Retina (tissue), 1 donor: ENCODE measurements around the gene NEDD4L.
"Not testable (repeated sequence)": the region's sequence is repeated elsewhere in the genome, so short reads cannot be mapped to it uniquely, and the experiment has no call there.

Experiments
- DNase-seq: peaks from one replicate; pipeline ENCODE4 v3.0.0-alpha.2; 2016

NEDD4L gene

DNA sequence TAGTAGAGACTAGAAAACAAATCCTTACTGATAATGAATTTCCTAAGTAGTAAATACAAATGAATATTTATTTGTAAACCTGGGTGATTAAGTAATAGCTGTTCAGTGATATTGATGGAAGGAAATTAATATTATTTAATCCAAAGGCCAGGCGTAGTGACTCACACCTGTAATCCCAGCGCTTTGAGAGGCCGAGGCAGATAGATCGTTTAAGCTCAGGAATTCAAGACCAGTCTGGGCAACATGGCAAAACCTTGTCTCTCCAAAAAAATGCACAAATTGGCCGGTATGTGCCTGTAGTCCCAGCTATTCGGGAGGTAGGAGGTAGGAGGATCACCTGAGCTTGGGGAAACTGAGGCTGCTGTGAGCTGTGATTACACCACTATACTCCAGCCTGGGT lies 228.2 kb downstream of the NEDD4L start:
- DNase-seq: no peak

DNA sequence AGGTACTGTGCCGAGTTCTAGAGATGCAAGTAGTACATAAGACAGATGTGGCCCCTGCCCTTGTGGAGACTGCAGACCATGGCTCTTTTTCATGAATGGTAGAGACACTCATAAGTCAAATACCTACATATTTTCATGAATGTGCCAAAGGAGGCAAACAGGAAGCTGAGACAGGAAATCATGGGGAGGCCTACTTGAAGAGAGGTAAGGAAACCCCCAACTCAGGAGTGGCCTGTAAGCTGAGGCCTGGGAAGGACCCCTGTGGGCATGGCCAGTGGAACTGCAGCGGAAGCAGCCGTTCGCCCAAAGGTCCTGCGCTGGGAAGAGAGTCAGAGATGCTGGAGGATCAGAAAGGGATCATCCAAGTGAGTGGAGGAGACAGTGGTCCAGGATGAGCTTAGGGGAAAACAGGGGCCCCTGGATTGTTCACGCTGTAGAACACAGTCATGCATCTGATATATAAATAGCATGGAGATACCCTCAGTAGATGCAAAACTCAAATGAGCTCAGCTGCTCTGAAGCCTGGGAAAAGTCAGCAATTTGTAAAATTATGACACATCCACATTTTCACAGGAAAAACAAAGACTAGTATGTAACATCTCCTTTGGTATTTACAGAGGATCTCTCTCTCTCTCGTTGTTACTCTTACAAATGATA lies 228.9 kb downstream of the NEDD4L start:
- no peak for DNase-seq

DNA sequence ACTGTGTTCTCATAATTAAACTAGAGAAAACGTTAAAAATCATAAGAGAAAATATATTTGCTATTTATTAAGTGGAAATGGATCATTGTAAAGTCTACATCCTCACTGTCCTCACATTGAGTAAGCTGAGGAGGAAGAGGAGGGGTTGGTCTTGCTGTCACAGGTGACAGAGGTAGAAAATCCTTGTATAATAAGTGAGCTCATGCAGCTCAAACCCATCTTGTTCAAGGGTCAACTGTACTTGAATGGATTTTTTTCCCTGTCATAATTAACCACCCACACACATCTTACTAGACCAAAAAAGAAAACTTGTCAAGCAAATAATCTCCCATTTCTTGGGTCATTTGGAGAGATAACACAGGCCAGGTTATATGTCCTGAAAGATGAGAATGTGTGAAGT lies 231.2 kb downstream of the NEDD4L start:
- DNase-seq: no peak

DNA sequence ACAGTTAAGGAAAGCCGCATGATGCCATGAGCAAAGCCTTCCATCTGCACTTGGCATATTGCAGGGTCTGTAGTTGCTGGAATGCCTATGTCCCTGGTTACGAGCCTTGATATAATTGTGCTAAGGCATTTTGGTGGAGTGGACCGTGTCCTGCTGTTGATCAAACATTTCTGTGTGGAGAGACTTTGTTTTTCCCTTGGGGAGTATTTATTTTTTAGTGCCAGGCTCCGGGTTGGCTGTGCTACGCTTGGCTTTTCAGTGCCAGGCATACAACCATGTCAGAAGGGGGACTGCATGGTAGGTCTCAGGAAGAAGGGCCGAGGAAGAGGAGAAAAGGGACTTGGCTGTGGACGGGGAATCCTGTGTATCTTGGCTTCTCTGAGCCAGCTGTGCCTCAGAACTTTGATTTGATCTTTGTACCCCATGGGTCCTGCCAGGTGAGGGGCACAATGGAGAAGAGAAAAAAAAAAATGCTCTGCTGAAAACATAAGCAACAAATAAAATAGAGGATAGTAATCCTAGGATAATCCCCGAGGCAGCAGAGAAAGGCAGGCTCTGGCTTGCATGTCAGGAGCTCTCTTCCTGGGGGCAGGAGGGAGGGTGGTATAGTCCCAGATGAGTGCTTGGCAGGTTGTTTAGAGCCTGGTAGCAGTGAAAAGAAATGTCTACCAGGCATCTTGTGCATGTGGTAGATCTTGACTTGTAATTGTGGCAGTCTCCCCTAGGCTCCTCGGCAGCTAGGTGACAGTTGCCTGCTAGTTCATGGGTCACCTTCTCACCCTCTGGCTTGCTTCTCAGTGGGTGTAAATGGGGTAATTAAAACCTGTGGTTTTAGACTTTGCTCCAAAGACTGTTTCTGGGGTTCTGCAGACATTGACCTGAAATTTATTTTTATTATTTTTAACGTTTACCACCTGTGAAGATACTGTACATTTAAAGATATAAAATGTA lies 233.0 kb downstream of the NEDD4L start:
- DNase-seq: no peak

DNA sequence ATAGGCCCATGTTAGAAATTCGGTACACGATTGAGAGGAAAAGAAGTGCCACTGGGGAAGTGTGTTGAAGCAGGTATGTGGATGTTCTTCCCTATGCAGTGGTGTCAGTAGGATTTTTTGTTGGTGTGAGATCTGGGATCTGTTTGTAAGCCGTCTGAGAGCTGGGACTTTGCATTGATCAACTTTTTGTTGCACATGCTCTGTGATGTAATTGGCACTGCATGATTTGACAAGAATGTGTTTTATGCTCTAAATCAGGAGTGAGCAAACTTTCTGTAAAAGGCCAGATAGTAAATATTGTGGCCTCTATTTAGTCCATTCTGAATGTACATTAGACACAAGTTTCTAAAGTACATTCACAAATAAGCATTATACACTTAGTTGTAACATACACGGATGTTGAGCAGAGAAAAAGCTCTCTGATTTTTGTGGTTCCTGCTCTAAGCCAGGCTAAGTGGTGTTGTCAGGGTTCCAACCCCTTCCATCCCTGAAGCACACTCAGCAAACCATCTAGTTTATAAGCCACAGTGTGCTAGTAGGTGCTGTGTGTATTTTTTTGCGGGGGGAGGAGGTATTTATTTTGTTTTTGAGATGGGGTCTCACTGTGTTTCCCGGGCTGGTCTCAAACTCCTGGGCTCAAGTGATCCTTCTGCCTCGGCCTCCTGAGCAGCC lies 235.6 kb downstream of the NEDD4L start:
- no peak for DNase-seq

GRCh38 chr18:58280191-58280590 lies 236.2 kb downstream of the NEDD4L start:
- no peak for DNase-seq

DNA sequence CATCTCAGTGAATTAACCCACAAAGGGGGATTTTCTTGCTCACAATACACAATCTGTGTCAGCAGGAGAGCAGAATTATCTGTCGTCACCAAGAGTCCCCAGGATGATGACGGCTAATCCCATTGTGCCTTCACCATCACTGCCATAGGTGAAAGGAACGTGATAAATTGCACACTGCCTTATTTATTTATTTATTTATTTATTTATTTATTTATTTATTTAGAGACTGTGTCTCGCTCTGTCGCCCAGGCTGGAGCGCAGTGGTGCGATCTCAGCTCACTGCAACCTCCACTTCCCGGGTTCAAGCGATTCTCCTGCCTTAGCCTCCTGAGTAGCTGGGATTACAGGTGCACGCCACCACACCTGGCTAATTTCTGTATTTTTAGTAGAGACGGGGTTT lies 238.8 kb downstream of the NEDD4L start:
- DNase-seq: not testable (repeated sequence)

GRCh38 chr18:58284699-58285448 lies 240.8 kb downstream of the NEDD4L start:
- DNase-seq: no peak

DNA sequence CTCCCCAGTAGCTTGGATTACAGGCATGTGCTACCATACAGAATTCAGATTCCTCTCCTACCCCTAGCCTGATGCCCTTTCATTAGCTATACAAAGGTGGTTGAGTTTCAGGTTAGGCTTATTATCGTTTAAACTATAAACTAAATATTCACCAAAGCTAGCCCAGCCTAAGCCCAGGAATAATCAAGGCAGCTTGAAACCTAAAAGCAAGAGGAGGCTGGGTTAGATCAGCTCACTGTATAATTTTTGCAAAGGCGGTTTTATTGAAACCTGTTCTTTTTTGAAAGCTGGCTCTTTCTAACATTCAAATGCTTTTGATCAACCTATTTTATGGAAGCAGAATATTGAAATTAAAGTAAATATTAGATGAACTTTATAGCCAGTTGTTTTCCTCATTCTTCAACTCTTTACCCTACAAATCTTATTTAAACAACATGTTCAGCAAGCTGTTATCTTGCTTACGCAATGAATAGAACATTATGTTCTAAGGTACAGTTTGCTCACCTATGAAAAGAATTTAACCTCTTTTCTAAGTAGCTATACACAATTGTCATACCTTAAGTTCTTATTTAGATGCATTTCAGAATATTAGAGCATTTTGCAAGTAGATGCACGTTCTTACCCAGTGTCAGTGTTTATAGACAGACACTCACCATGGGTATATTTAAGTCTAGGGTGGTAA lies 241.6 kb downstream of the NEDD4L start:
- no peak for DNase-seq

GRCh38 chr18:58286632-58287352 lies 242.8 kb downstream of the NEDD4L start:
- no peak for DNase-seq

DNA sequence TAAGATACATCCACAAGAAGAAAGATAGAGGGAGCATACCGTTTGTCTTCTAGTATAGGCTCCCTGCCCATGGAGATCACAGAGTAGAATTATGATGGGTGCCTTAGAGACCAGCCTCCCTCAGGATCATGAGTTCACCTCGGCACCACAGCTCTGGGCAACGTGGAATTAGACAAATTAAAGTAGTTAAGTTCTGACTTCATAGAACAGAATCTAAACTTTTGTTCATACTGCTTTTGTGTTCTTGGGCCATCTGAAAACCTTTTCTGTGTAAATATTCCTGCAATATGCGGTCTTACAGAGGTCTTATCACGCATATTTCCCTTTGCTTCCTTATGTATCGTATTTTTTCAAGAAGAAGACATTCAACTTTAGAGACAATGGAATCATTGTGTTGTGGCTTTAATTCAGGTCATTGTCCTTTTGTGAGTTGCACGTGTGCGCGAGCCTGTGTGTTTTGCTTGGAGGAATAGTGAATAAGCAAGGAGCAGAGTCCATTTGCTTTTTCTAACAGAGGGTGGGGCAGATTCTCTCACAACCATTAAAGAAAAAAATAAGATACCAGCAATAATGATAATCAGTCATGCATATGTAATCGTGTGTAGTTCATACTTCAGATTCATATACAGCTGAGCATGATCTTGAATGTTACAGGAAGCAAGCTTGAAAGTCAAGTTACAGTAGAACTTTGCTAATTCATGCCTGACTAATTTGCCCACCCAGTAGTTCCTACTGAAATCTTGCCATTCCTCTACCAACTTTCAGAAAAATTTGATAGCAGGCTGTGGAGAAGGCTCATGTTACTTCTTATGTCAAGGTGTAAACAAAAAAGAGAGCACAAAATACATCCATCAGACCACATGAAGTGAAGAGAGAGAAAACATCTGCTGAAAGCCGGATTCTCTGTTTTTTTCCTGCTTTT lies 243.6 kb downstream of the NEDD4L start:
- DNase-seq: peak; percentile 62

- DNase-seq: no peak
These were observed 245.1 kb downstream of the NEDD4L start for GRCh38 chr18:58288921-58289797.

GRCh38 chr18:58290116-58290695 lies 246.2 kb downstream of the NEDD4L start:
- DNase-seq: no peak

DNA sequence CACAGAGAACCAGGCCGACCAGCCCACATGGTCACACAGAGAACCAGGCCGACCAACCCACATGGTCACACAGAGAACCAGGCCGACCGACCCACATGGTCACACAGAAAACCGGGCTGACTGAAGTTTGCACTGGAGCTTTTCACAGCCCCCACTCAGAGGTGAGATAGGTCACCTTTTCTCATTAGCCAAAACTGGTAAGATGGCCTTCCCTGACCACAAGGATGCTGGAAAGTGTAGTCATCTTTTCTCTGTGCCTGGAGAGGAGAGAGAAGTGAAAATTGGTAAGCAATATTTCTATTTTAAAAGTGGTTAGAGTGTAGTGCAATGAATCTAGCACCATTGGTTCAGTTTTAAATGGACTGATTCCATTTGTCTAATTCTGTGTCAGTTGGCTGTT lies 247.1 kb downstream of the NEDD4L start:
- DNase-seq: no peak

- DNase-seq: no peak
These were observed 248.6 kb downstream of the NEDD4L start for GRCh38 chr18:58292638-58293037.

DNA sequence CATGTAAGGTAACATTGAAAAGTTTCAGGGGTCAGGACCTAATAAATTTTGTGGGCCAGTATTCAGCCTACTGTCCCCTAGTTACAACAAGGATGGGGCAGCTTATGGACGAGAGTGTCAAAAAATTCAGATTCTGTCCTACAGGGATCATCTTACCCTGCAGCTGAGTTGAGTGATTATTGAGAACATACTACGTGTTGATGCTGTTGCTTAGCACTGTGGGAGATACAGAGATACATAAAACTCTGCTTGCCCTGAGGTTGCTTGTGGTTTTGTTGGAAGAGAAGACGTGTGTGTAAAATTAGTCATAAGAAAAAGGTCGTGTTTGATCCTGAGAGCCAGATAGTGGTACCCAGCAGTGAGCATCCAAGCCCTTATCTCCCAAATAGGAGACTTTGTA lies 253.2 kb downstream of the NEDD4L start:
- DNase-seq: no peak

DNA sequence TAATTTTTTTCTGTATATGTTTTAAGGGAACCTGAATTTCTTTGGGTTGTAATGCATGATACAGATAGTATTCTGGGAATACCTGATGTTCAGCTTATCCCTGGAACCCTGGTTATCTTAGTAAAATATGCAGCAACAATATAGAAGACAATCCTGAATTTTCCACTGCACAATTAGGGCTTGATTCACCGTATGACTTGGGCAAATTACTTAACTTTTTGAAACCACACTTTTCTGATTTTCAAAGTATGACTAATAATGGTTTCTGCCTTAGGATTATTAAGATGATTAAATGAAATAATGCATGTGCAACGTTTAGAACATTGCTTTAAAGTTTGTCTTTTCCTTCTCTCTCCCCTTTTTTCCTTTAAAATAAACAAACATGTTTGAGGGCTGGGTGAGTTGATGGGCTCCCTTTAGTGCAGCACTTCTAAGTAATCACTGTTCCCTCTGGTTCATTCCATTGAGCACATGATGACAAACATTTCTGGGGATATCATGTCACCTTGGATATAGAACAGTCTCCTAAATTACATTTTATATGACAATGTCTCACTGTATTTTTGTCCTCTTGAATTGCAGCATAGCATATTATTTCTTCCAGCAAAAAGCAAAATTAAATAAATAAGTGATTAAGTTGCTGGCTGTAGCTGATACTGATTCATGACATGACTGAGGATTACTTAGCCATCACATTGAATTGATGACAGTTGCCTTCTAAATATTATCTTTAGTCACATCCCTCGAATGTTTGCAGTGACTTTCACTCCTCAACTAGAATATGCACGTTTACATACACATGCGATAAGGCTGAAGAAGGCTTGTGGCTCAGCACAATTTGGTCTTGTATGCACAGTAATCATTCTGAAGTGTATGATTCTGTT lies 254.5 kb downstream of the NEDD4L start:
- DNase-seq: no peak

- DNase-seq: no peak
These were observed 255.1 kb downstream of the NEDD4L start for GRCh38 chr18:58299135-58299473.
